Endothelial cell (in vitro differentiated cells): ENCODE measurements around the gene DPYD. TPM values are rescaled to one million over a fixed set of nuclear protein-coding genes. Genes with fewer than 3 reads are reported as not detected.

Experiments used
- DNase-seq: peaks from one replicate; pipeline ENCODE4 v3.0.0; 2021; ENCODE audit warnings: low spot score
- H3K27ac Mint-ChIP-seq: one replicate; pipeline ENCODE4 v1.8.0; 2021; ENCODE audit warnings: mixed read lengths, inconsistent platforms; ENCODE audit not compliant: unreplicated experiment
- H3K27me3 Mint-ChIP-seq: one replicate; pipeline ENCODE4 v1.8.0; 2021; ENCODE audit warnings: mild to moderate bottlenecking, moderate library complexity, mixed read lengths, inconsistent platforms; ENCODE audit not compliant: unreplicated experiment
- H3K36me3 Mint-ChIP-seq: one replicate; pipeline ENCODE4 v1.8.0; 2021; ENCODE audit warnings: mild to moderate bottlenecking, low read depth, mixed read lengths, inconsistent platforms; ENCODE audit not compliant: unreplicated experiment
- H3K4me1 Mint-ChIP-seq: one replicate; pipeline ENCODE4 v1.8.0; 2021; ENCODE audit warnings: mild to moderate bottlenecking, mixed read lengths, inconsistent platforms; ENCODE audit not compliant: unreplicated experiment
- H3K4me3 Mint-ChIP-seq: one replicate; pipeline ENCODE4 v1.8.0; 2021; ENCODE audit warnings: mild to moderate bottlenecking, mixed read lengths, inconsistent platforms; ENCODE audit not compliant: unreplicated experiment
- H3K9me3 Mint-ChIP-seq: one replicate; pipeline ENCODE4 v1.8.0; 2021; ENCODE audit warnings: mixed read lengths, inconsistent platforms; ENCODE audit not compliant: unreplicated experiment
- total RNA-seq: library from RNA; stranded (reverse); fragmentation: NEBNext Ultra II Directional; extraction: Animal tissue kit (Norgen Biotek cat#: 25700); gene quantifications from one replicate; pipeline ENCODE4 v1.2.1, GENCODE V29; 2021; ENCODE audit not compliant: unreplicated experiment
- TF ChIP-seq, protein P1 (sequence below): fragments of 200-600 bp; sonication (generic); IDR thresholded peaks from one replicate; pipeline ENCODE4 v1.5.0; 2021; ENCODE audit warnings: antibody characterized with exemption; ENCODE audit not compliant: unreplicated experiment

DPYD gene
- total RNA-seq, 1 donor from 2014 or later: 3.4 TPM

DNA sequence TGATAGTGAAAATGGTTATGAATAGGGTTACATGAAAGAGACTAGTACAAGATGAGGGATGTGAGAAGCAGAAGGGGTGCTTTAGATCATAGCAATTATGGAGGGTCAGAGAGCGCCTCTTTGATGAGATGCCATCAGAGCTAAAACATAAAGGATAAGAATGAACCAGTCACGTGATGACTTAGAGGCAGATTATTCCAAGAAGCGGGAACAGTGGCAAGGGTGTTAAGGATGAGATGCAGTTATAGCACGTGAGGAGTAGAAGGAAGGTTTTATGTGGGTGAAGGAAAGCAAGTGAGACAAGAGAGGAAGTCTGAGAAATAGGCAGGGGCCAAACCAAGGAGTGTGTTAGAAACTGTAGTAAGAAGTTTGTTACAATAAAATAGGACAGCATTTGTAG lies 360.1 kb downstream of the DPYD start:
- H3K9me3 Mint-ChIP-seq: no peaks in the 10 kb centered on the region
- H3K4me1 Mint-ChIP-seq: no peaks in the 10 kb centered on the region
- no peaks in the 10 kb centered on the region for H3K36me3 Mint-ChIP-seq
- H3K4me3 Mint-ChIP-seq: no peak overlapping the region
- no peak for DNase-seq
- TF ChIP-seq, protein P1, sequence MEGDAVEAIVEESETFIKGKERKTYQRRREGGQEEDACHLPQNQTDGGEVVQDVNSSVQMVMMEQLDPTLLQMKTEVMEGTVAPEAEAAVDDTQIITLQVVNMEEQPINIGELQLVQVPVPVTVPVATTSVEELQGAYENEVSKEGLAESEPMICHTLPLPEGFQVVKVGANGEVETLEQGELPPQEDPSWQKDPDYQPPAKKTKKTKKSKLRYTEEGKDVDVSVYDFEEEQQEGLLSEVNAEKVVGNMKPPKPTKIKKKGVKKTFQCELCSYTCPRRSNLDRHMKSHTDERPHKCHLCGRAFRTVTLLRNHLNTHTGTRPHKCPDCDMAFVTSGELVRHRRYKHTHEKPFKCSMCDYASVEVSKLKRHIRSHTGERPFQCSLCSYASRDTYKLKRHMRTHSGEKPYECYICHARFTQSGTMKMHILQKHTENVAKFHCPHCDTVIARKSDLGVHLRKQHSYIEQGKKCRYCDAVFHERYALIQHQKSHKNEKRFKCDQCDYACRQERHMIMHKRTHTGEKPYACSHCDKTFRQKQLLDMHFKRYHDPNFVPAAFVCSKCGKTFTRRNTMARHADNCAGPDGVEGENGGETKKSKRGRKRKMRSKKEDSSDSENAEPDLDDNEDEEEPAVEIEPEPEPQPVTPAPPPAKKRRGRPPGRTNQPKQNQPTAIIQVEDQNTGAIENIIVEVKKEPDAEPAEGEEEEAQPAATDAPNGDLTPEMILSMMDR: no peak
- peaks cover 2% of the 10 kb centered on the region for H3K27me3 Mint-ChIP-seq
- H3K27ac Mint-ChIP-seq: no peak overlapping the region

DNA sequence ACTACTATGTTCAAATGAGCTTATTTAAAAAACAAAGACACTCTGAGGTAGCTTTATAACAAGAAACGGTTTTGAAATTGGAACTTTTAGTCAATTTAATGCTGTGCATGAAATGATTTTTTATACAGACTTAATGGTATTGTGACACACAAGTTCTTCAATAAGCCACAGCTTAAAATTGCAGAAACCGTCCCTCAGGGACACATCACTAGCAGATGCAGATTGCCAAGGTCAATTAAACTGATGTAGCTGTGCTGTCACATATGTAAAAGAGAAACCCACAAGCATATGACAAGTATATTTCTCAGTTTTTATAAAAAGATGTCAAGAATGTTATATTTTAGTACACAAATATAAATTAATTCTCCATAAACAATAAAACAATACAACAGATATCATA lies 366.9 kb downstream of the DPYD start:
- DNase-seq: no peak
- H3K4me1 Mint-ChIP-seq: no peaks in the 10 kb centered on the region
- no peaks in the 10 kb centered on the region for H3K9me3 Mint-ChIP-seq
- H3K27me3 Mint-ChIP-seq: no peaks in the 10 kb centered on the region
- H3K36me3 Mint-ChIP-seq: no peaks in the 10 kb centered on the region
- H3K4me3 Mint-ChIP-seq: no peak overlapping the region
- no peak overlapping the region for H3K27ac Mint-ChIP-seq
- TF ChIP-seq, protein P1: no peak

DNA sequence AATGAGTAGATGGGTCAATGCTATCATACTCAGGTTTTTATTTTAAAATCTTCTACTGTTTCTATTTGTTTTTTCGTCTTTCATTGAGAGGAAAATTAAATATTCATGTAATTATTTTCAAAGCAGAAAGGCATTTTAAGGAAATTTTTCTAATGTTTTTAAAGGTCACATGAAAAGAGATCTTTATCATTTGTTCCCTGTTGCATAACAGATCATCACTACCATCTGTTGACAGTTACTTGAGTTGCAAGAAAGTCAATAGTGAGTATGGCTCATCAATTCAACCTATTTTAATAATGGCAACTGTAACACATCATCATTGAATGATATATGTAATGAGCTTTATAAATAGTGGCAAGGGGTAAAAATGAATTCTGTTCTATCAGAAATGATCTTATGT lies 369.7 kb downstream of the DPYD start:
- DNase-seq: no peak
- no peak overlapping the region for H3K27ac Mint-ChIP-seq
- H3K27me3 Mint-ChIP-seq: no peaks in the 10 kb centered on the region
- no peaks in the 10 kb centered on the region for H3K36me3 Mint-ChIP-seq
- no peaks in the 10 kb centered on the region for H3K9me3 Mint-ChIP-seq
- no peaks in the 10 kb centered on the region for H3K4me1 Mint-ChIP-seq
- TF ChIP-seq, protein P1: no peak
- H3K4me3 Mint-ChIP-seq: no peak overlapping the region

DNA sequence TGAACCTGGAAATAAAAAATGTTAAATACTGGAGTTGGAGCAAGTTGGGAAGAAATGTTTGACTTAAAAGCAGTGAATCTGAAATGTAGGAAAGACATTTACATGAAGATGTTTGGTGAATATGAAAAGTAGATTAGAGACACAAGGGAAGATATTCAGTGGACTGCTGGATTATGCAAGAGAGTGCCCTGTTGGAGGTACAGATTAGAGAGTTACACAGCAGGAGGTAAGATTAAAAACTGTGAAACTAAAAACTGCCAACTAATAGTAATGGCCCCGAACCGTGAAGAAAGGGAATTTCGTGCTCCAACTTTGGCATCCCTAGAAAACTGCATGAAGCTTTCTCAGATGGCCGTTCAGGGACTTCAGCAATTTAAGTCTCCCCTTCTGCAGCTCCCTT lies 375.4 kb downstream of the DPYD start:
- Mint-ChIP-seq H3K27me3 (no peaks in the 10 kb centered on the region), H3K4me3 (no peak overlapping the region), H3K4me1 (no peaks in the 10 kb centered on the region), H3K27ac (no peak overlapping the region), H3K36me3 (no peaks in the 10 kb centered on the region), H3K9me3 (no peaks in the 10 kb centered on the region)
- no peak for DNase-seq
- TF ChIP-seq, protein P1: no peak

DNA sequence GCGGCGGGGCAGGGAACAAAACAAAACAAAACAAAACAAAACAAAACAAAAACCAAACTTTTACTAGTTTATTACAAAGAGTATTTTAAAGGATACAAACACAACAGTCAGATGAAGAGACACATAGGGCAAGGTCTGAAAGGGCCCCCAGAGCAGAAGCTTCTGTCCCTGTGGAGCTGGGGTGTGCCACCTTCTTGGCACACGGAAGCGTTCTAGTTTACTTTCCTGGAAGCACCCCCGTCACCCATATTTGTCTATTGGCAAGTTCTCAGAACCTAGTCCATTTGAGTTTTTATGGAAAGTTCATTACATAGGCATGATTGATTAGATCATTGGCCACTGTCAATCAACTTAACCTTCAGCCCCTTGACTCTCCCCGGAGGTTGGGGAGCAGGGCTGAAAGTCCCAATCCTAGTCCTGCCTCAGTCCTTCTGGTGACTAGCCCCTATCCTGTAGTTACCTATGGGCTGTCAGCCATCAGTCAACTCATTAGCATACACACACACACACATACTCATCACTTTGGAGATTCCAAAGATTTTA lies 380.4 kb downstream of the DPYD start:
- Mint-ChIP-seq H3K9me3 (no peaks in the 10 kb centered on the region), H3K36me3 (no peaks in the 10 kb centered on the region), H3K4me3 (no peak overlapping the region), H3K27ac (no peak overlapping the region), H3K27me3 (no peaks in the 10 kb centered on the region), H3K4me1 (no peaks in the 10 kb centered on the region)
- no peak for DNase-seq
- TF ChIP-seq, protein P1: no peak
